ENCODE data around the gene PELI2.

Gene PELI2

DNA sequence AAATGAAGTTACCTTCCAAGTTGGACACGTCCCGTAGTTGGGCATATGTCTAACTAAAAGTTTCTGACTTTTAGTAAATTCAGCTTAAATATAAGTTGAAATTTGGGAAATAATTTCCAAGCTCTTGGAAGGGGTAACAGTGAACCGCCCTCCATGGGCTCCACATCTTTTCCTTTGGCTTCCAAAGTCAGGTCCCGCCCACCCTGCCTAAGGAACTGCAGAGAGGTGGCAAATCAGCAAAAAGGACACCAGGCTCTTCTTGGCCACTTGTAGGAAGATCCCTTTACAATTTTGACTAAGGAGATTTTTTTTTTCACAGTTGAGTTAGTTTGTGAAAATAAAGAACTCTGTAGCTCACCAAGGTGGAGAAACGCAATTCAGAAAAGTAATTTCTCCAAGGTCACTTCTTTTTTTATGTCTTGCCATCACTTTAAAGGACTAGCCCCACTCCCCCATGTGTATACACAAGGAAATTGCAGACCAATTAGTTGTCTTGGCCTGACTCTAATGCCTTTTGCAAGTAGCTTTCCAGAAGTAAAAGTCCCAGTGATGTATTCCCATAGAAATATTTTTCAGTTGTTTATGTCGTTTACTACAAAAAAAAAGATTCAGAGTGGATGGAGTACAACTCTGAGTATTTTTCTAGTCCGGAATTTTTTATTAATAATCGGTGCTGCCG lies 181.2 kb downstream of the PELI2 start:
- DNase-seq (ENCODE audit: low read depth), result no peak

GRCh38 chr14:56300495-56300894 lies 182.3 kb downstream of the PELI2 start:
- no peak for DNase-seq (ENCODE audit: low read depth)

DNA sequence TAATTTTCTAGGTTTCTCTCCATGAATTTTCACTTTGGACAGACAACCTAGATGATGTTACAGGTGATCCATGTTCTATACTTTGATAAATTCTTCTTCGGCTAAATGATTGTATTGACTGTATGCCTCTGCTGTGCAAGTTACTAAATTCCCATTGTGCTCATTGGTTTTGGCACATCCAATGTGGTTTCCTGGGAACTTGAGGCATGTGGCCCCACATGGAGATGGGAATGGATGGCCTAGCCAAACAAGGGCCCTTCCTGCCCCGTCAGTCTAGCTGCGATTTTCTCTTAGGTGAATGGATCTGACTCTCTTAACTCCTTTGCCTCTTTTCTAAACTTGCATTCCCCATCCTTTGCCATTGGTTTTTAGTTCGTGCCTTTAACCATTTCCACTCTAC lies 186.2 kb downstream of the PELI2 start:
- DNase-seq (ENCODE audit: low read depth), result no peak

GRCh38 chr14:56309198-56309597 lies 191.0 kb downstream of the PELI2 start:
- no peak for DNase-seq (ENCODE audit: low read depth)

DNA sequence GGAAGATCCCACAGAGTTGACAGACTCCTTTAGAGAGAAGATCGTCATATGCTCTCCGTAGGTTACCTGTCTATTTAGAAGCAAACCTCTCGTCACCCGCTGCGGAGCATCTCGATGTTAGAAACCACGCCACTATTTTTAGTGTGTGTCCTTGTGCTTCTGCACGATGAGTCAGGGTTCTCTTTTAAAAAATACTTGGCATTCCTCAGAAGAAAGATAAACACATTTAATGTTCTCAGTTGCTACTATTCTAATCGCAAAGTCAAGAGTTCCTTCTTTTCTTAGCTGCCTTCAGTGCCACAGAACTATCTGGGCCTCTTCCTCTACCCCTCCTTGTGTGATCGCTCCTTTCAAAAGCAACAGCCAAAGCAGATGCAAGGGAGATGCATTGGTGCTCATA lies 192.4 kb downstream of the PELI2 start:
- DNase-seq (ENCODE audit: low read depth), result no peak

- no peak for DNase-seq (ENCODE audit: low read depth)
Measured at GRCh38 chr14:56313789-56314188, 195.6 kb downstream of the PELI2 start.

GRCh38 chr14:56318393-56319115 lies 200.3 kb downstream of the PELI2 start:
- no peak for DNase-seq (ENCODE audit: low read depth)

- DNase-seq (ENCODE audit: low read depth), result no peak
Measured at GRCh38 chr14:56321861-56322260, 203.7 kb downstream of the PELI2 start.

DNA sequence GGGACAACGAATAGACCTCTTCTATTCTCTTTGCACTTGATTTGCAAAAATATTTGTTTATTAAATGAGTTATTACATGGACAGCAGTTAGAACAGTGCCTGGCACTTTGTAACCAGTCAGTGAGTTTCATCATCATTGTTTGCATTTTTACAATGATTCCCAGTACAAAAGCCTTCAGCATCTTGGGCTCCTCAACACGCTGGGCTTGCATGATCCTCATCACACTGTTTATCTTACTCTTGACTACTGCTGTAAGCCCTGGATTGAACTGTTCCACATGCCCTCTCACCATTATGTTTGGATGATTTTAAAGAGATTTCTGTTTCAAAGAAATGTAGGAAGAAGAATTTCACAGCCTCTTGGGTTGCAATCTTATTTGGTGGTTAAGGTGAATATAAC lies 204.3 kb downstream of the PELI2 start:
- no peak for DNase-seq (ENCODE audit: low read depth)

DNA sequence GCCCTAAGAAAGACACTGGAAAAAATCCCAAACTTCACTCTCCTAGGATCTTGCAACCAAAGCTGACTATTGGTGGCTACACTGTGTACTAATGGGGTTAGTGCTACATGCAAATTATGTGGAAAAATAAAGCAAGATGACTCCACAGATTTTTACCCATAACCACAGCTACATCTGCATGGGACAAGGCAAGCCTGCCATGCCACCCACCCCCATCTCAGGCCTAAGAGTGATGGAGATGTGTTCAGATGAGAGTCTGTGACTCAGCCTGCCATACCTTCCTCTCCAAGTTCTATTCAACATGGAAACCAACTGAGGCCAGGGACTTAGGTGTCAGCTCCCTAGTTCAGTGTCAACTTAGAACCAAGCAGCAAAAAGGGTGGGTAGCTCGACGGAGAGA lies 206.2 kb downstream of the PELI2 start:
- no peak for DNase-seq (ENCODE audit: low read depth)

- no peak for DNase-seq (ENCODE audit: low read depth)
Measured at GRCh38 chr14:56324856-56325699, 206.9 kb downstream of the PELI2 start.

GRCh38 chr14:56328021-56328420 lies 209.8 kb downstream of the PELI2 start:
- no peak for DNase-seq (ENCODE audit: low read depth)

GRCh38 chr14:56331592-56332216 lies 213.5 kb downstream of the PELI2 start:
- no peak for DNase-seq (ENCODE audit: low read depth)

- no peak for DNase-seq (ENCODE audit: low read depth)
Measured at GRCh38 chr14:56333359-56334292, 215.4 kb downstream of the PELI2 start.

- DNase-seq (ENCODE audit: low read depth), result no peak
Measured at GRCh38 chr14:56334458-56334857, 216.2 kb downstream of the PELI2 start.

DNA sequence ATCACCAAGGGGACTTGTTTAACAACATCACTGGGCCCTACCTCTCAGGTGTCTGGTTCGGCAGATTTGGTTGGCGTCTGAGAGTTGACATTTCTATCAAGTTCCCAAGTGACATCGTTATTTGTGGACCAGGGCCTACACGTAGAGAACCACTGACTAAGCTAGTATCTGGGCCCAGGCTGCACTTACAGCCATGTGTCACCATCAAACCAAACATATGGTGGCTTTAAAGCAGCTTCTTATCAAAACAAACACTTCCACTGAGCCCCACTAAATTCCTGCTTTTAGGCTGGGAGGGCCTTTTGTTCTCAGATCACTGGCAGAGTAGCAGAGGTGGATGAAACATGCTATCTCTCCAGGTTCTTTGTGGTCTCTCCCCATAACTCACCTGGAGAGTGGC lies 220.5 kb downstream of the PELI2 start:
- no peak for DNase-seq (ENCODE audit: low read depth)

GRCh38 chr14:56339855-56340701 lies 221.9 kb downstream of the PELI2 start:
- DNase-seq (ENCODE audit: low read depth), result peak; percentile 13

GRCh38 chr14:56340932-56341331 lies 222.7 kb downstream of the PELI2 start:
- DNase-seq (ENCODE audit: low read depth), result no peak

DNA sequence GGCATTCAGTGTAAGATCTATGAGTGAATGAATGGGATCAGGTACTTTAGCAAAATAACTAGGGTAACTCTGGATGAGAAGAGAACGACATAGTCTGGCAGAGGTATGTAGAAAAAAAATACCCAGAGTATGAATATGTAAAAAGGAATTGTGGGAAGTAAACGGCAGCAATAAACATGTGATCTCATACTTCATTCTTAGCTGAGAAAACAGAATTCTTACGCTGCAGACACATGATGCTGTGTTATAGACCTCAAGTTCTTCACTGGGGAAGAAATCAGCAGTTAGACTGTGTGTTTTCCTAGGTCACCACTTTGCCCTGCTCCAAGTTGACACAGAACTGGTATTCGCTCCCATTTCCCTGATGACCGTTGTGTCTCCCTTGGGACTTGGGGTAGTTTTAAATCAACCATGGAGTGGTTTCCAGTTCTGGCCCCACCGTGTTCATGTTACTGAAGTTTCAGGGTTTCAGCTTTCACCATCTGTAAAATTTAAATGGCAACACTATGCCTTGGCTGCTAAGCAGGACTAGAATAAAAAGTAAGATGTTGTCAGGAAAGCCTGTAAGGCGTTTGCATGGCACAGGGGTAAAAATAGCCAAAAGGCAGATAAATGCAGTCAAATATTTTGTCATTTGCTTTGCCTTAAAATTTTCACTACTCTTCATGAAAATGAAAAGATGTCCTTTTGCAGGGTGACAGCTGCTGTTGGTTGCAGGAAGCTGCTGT lies 223.7 kb downstream of the PELI2 start:
- DNase-seq (ENCODE audit: low read depth), result no peak

DNA sequence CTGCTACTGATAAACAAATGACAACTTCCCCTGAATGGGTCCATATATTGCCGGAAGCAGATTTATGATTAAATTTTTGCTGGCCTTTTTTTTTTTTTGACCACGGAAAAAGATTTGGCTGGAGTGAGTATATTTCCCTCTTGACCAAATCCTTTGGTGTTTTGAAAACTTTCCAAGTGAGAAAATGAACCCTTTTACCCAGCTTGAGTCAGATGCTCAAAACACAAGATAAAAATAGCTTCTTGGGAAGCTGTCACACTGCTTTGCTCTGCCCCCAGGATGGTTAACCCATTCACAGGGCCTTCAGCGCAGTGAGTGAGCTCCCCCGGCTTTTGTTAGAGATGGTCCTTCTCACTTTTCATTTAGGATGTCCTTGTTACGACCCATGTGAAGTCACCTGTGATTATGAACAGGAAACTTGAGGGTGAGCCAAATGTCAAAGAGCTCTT lies 224.3 kb downstream of the PELI2 start:
- no peak for DNase-seq (ENCODE audit: low read depth)
